DND-41 (cell line): Measurements from ENCODE around the gene GPC5.

Experiments used
- CTCF ChIP-seq: IDR thresholded peaks from 2 replicates; pipeline ENCODE4 v1.5.1; 2012; ENCODE audit warnings: borderline replicate concordance, low read length, moderate library complexity, mild to moderate bottlenecking; ENCODE audit not compliant: poor library complexity, severe bottlenecking; ENCODE audit errors: extremely low read depth
- EZH2 ChIP-seq: IDR thresholded peaks from 3 replicates; pipeline ENCODE4 v1.6.1; 2012; ENCODE audit warnings: borderline replicate concordance, low read depth, mild to moderate bottlenecking, moderate library complexity, low read length, inconsistent platforms; ENCODE audit not compliant: severe bottlenecking

DNA sequence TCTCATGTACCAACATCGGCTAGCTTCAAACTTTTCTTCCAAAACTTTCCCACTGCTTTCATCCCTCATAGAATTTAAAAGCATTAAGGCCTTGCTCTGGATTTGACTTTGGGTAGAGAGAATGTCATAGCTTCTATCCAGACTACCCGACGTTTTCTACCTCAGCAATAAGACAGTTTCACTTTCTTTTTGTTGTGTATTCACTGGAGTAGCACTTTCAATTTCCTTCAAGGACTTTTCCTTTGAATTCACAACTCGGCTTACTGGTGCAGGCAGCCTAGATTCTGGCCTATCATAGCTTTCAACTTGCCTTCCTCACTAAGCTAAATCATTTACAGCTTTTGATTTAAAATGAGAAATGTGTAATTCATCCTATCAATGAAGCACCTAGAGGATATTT lies 1407.8 kb downstream of the GPC5 start:
- TF ChIP-seq EZH2, result no peak
- no peak for TF ChIP-seq CTCF
